UCSD-AML1 (cell line): ENCODE measurements around the gene FAM149B1.

Experiments
- DNase-seq: peaks from one replicate; lab custom pipeline; 2025; ENCODE audit not compliant: unreplicated experiment; lab: John Stamatoyannopoulos, UW

The FAM149B1 gene

GRCh38 chr10:73264423-73264822 lies 96.5 kb downstream of the FAM149B1 start:
- DNase-seq: no peak

- no peak for DNase-seq
These were observed 113.2 kb downstream of the FAM149B1 start for GRCh38 chr10:73281097-73281496.

DNA sequence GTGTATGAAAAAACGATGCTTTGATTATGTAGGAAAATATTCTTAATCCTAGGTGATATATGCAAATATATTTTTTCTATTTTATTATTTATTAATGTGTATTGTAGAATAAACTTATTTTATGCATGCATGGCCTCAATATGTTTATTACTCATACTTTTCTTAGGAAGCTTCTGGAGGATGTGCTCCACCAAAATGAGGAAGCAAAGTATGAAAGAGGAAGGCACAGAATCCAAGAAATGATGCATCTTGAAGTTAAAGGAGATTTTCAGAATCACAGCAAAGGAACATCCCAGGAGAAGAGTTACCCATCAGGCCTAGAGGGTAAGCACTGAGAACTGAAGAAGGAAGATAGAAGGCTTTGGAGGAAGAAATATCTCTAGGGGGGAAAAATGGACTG lies 119.5 kb downstream of the FAM149B1 start:
- DNase-seq: no peak

DNA sequence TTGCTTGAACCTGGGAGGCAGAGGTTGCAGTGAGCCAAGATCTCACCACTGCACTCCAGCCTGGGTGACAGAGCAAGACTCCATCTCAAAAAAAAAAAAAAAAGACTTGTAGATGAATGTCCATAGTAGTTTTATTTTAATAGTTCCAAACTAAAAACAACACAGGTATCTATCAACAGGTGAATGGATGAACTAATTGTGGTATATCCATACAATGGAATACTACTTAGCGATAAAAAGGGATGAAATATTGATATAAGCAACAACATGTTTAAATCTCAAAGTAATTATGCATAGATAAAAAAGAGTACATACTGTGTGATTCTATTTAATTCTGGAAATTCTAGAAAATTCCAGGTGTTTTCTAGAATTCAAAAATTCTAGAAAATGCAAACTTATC lies 122.0 kb downstream of the FAM149B1 start:
- no peak for DNase-seq

DNA sequence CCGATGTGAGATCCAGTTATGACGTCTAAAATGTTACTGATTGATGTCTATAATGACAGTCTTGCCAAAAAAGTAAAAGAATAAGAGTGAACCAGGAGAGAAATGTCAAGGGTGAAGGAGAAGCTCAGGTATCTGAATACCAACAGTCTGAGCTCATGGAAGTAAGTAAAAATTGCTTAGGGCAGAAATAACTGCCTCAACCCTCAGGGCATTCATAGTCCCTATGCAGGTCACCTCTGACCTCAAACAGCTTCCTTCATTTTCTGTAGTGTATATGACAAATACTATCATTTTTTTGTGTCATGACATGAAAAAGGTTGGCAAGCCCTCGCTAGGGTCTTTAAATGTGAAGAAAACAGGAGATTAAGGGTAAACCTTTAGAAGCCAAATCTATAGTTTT lies 125.5 kb downstream of the FAM149B1 start:
- DNase-seq: no peak
